ENCODE data around the gene LRP6. TPM values are rescaled to one million over a fixed set of nuclear protein-coding genes. Genes with fewer than 3 reads are reported as not detected.
"Not testable (repeated sequence)": the region's sequence is repeated elsewhere in the genome, so short reads cannot be mapped to it uniquely, and the experiment has no call there.

The LRP6 gene
- polyA plus RNA-seq, 3 donors = 61.7 to 68.0 (median 63.6) TPM

- DNase-seq = no peak
Measured at GRCh38 chr12:12126551-12126950, 140.3 kb downstream of the LRP6 start.

- DNase-seq = no peak
Measured at GRCh38 chr12:12123036-12123604, 143.7 kb downstream of the LRP6 start.

DNA sequence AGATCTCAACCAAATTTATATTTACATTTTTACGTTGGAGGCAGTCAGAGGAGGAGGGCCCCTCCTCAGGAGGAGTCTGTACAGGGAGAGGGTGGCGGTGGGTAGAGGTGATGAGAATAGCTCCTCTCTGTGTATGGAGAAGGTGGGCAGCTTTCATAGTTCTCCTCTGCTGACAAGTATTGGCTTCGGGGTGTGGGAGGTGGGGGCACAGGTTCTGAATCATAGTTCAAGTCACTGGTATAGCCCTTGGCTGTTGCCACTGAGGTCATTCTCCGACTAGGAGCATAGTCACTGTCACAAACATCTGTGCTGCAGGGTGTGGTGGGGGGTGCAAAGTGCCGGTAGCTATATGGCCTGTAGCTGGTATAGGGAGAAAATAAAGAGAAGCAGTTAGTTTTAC is 145.8 kb downstream of the LRP6 start:
- DNase-seq = no peak

GRCh38 chr12:12116677-12117076 is 150.2 kb downstream of the LRP6 start:
- no peak for DNase-seq

GRCh38 chr12:12115514-12115913 is 151.3 kb downstream of the LRP6 start:
- no peak for DNase-seq

DNA sequence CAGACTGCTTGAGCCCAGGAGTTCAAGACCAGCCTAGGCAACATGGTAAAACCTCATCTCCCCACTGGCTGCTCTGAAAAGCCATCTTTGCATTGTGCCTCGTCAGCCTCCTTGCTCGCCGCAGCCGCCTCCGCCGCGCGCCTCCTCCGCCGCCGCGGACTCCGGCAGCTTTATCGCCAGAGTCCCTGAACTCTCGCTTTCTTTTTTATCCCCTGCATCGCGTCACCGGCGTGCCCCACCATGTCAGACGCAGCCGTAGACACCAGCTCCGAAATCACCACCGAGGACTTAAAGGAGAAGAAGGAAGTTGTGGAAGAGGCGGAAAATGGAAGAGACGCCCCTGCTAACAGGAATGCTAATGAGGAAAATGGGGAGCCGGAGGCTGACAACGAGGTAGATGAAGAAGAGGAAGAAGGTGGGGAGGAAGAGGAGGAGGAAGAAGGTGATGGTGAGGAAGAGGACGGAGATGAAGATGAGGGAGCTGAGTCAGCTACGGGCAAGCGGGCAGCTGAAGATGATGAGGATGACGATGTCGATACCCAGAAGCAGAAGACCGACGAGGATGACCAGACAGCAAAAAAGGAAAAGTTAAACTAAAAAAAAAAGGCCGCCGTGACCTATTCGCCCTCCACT is 155.8 kb downstream of the LRP6 start:
- DNase-seq = not testable (repeated sequence)

- no peak for DNase-seq
Measured at GRCh38 chr12:12108441-12109058, 158.3 kb downstream of the LRP6 start.

- no peak for DNase-seq
Measured at GRCh38 chr12:12107678-12108077, 159.2 kb downstream of the LRP6 start.

DNA sequence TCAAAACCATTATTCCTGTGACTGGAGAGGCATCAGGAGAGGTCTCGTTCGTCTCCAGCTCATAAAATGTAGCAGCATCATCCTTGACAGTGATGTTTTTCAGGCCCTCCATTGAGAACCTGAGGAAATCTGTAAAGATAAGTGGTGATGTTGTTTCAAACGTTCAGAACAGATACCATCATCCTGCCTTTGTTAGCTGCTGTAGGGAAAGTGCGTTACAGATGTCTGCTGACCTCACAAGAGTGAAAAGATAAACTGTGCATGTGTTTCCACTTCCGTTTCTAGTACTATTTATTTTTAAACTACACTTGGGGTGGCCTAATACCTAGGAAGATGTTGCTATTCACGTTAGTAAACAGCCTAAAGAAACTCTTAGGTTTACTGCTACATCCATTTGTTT is 167.7 kb downstream of the LRP6 start:
- DNase-seq = no peak

DNA sequence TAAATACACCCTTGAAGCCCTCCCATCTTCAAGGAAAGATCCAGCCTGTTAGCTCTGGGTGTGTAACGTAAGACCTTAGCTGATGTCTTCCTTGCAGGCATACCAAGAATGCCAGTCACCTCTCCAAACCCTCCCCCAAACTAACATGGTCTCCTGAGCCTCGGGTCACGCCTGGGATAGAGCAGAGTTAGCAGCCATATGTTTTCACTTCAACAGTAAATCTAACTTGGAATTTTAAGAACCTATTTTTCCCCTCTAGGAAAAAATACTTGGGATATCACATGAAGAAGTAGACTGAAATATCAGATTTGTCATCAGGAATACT is 168.2 kb downstream of the LRP6 start:
- DNase-seq = no peak

DNA sequence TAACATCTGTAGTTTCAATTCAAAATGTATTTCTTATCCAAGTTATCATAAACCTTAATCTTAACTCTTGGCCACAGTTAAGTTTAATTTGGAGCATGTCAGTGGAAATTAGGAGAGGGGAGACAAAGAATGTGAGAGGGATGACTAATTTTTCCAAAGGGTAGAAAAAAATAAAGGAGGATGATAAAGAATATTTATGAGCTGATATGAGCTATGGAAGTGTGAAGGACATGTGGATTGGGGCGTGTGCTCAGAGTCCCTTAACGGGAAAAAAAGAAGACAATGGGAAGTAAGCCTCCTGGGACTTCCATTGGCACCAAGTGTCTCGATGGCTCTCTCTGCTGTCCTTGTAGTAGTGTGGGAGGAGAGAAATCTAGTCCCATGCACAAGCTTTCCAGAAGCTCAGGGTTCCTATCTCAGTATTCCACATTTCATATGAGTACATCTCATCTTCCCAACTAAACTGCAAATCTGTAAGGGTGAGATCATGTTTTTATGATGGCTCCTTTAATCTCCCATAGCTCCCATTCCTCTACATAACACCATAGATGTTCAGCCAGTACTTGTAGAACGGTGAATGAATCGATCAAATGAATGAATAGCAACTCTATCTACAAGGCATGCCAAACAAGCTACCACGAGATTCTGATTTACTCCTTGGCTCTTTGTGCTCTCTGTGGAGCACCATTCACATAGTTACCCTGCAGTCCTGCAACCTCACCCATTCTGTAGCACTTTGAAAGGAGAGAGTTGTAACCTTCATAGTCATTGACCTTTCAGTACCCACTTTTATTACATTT is 168.8 kb downstream of the LRP6 start:
- no peak for DNase-seq

- no peak for DNase-seq
Measured at GRCh38 chr12:12095021-12095420, 171.8 kb downstream of the LRP6 start.

DNA sequence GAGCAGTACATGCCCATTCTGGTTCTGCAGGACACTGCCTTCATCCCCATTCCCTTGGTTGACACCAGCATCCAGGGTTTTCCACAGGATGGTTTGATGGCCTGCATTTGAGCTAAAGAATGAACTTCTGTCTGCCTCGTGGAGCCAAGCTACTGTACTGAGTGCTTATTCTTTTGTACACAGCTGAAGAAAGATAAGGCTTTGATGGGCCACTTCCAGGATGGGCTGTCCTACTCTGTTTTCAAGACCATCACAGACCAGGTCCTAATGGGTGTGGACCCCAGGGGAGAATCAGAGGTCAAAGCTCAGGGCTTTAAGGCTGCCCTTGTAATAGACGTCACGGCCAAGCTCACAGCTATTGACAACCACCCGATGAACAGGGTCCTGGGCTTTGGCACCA is 172.4 kb downstream of the LRP6 start:
- no peak for DNase-seq

- no peak for DNase-seq
Measured at GRCh38 chr12:12091977-12092663, 174.7 kb downstream of the LRP6 start.

GRCh38 chr12:12091071-12091470 is 175.8 kb downstream of the LRP6 start:
- DNase-seq = no peak

GRCh38 chr12:12088761-12089160 is 178.1 kb downstream of the LRP6 start:
- no peak for DNase-seq

DNA sequence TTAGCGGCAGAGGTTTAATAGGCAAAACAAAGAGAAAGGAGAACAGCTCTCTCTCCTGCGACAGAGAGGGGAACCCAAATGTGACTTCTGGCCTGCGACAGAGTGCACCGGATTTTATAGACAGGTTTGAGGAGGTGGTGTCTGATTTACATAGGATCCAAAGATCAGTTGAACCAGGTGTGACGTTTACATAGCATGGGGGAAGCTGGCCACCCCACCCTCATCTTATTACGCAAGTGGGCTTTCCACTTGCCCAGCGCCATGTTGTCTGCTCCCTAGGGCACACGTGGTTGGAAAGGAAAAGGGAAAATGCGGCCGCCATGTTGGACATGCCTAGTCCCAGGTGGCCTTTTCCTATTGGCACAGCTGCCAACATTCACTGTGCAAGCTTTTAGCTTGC is 178.7 kb downstream of the LRP6 start:
- DNase-seq = no peak

- no peak for DNase-seq
Measured at GRCh38 chr12:12087693-12088034, 179.2 kb downstream of the LRP6 start.

DNA sequence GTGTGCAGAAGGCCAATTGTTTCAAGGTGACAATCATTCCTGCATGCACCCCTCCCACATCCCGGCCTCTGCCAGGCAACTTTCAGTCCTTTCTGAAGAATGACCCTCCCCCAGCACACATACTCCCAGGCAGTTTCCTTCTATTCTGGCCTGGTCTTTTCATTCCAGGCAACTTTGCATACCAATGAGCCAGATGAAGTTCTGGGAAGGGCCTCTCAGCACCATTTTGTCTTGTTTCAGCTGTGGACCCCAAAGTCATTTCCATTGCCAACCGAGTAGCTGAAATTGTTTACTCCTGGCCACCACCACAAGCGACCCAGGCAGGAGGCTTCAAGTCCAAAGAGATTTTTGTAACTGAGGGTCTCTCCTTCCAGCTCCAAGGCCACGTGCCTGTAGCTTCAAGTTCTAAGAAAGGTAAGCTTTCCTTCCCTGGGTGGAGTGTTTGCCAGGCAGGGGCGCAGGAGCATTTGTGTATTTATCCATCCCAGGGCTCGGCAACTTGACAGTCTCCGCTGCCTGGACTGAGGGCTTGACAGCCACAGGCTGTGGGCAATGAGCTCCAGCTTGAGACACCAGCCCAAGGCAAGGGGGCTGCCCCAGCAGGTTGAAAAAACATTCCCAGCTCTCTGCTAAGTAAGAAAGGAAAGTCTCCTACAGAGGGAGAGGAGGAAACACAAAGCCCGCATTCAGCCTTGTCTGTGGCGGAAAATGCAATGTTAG is 179.7 kb downstream of the LRP6 start:
- no peak for DNase-seq

- no peak for DNase-seq
Measured at GRCh38 chr12:12086362-12086761, 180.5 kb downstream of the LRP6 start.

GRCh38 chr12:12083688-12084087 is 183.2 kb downstream of the LRP6 start:
- no peak for DNase-seq

Data from renal pelvis (tissue), 4 donors.